IMR-90 (cell line): ENCODE results near the gene GDF15.

Source experiments
- POLR2A ChIP-seq: IDR thresholded peaks from 2 replicates; pipeline ENCODE4 v1.6.1; 2012; ENCODE audit warnings: mild to moderate bottlenecking, low read depth, low read length
- SMC3 ChIP-seq: fragments of 150-350 bp; IDR thresholded peaks from 2 replicates; pipeline ENCODE4 v1.6.1; 2016; ENCODE audit warnings: low read depth, mild to moderate bottlenecking, antibody characterized with exemption, low read length, moderate library complexity
- TF ChIP-seq, protein P1 (sequence below): conservative IDR thresholded peaks from 2 replicates; pipeline ENCODE4 v1.5.1; 2012; ENCODE audit warnings: mild to moderate bottlenecking, low read depth, low read length, improper control_type of control experiment

DNA sequence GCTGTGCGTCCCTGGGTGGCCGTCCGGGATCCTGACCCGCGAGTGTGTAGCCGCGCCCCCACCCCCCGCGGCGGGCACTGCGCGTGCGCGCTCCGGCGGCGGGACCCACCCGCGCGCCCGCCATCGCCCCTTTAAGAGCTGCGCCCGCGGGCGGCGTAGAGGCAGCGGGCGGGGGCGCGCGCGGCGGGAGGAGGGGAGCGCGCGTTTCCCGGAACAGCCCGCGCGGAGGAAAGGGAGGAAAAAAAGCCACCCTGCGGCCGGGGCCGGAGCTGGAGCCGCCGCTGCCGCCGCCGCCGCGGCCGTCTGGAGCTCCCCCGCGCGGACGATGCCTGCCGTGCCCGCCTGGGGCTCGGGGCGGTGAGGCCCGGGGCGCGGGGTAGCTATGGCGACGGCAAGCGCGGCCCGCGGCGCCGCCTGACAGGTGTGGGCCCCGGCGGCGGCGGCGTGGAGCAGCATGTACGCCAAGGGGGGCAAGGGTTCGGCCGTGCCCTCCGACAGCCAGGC is 33.3 kb downstream of the GDF15 start, which contains the start of gene SSBP4:
- TF ChIP-seq POLR2A (peak; percentile 38), SMC3 (peak; percentile 6; the same call in 1 of the 2 replicates)
- TF ChIP-seq, protein P1, sequence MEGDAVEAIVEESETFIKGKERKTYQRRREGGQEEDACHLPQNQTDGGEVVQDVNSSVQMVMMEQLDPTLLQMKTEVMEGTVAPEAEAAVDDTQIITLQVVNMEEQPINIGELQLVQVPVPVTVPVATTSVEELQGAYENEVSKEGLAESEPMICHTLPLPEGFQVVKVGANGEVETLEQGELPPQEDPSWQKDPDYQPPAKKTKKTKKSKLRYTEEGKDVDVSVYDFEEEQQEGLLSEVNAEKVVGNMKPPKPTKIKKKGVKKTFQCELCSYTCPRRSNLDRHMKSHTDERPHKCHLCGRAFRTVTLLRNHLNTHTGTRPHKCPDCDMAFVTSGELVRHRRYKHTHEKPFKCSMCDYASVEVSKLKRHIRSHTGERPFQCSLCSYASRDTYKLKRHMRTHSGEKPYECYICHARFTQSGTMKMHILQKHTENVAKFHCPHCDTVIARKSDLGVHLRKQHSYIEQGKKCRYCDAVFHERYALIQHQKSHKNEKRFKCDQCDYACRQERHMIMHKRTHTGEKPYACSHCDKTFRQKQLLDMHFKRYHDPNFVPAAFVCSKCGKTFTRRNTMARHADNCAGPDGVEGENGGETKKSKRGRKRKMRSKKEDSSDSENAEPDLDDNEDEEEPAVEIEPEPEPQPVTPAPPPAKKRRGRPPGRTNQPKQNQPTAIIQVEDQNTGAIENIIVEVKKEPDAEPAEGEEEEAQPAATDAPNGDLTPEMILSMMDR, result peak; percentile 50
